K562 (cell line): ENCODE results near the gene NPAS2. TPM values are rescaled to one million over a fixed set of nuclear protein-coding genes. Genes with fewer than 3 reads are reported as not detected.
A peak's percentile ranks its signal among the peaks of the same experiment; 100 is the strongest.

Source experiments
- CTBP1 ChIP-seq: fragments of 450-650 bp; IDR thresholded peaks from 2 replicates; pipeline ENCODE4 v1.6.1; 2016; ENCODE audit warnings: borderline replicate concordance
- DIDO1 ChIP-seq: fragments of 450-650 bp; IDR thresholded peaks from 2 replicates; pipeline ENCODE4 v1.6.1; 2016; ENCODE audit warnings: low read depth, missing biosample characterization, missing genetic modification characterization
- ELF2 ChIP-seq: fragments of 250-450 bp; sonication (Bioruptor Pico); IDR thresholded peaks from 2 replicates; pipeline ENCODE4 v1.5.0; 2021; ENCODE audit warnings: mild to moderate bottlenecking
- EP400 ChIP-seq: fragments of 450-650 bp; IDR thresholded peaks from 2 replicates; pipeline ENCODE4 v1.6.1; 2017; ENCODE audit warnings: antibody characterized with exemption, mild to moderate bottlenecking, moderate library complexity
- KLF16 ChIP-seq: IDR thresholded peaks from 2 replicates; pipeline ENCODE4 v1.6.1; 2016; ENCODE audit warnings: antibody characterized with exemption
- MAZ ChIP-seq, 2 experiments: fragments of 450-650 bp in 1 of 2; sonication (generic) in 1 of 2; formaldehyde crosslinking; IDR thresholded peaks in 1 of 2; conservative IDR thresholded peaks in 1 of 2; 2 replicates each; pipeline versions ENCODE4 v1.4.0 to v1.5.0; 2020; ENCODE audit warnings: mild to moderate bottlenecking in 1 of 2, missing genetic modification reagents in 1 of 2
- MEF2A ChIP-seq: IDR thresholded peaks from 2 replicates; pipeline ENCODE4 v1.6.1; 2011; ENCODE audit warnings: low read depth, mild to moderate bottlenecking, low read length, moderate library complexity; ENCODE audit not compliant: control insufficient read depth
- MIER1 ChIP-seq: fragments of 450-650 bp; IDR thresholded peaks from 2 replicates; pipeline ENCODE4 v1.6.1; 2016; ENCODE audit warnings: antibody characterized with exemption, mild to moderate bottlenecking, low read depth
- TEAD4 ChIP-seq, 2 experiments: sonication (generic) in 1 of 2; formaldehyde crosslinking in 1 of 2; IDR thresholded peaks; 2 replicates each; pipeline versions ENCODE4 v1.6.1 to v1.8.0; 2012 to 2022; ENCODE audit warnings: borderline replicate concordance in 1 of 2, inconsistent platforms in 1 of 2, low read length in 1 of 2, mild to moderate bottlenecking in 1 of 2, missing genetic modification reagents in 1 of 2
- TGIF2 ChIP-seq: sonication (generic); formaldehyde crosslinking; IDR thresholded peaks from 2 replicates; pipeline ENCODE4 v1.8.1; 2022; ENCODE audit warnings: mild to moderate bottlenecking, missing genetic modification reagents, moderate library complexity
- ZNF140 ChIP-seq: fragments of 250-450 bp; sonication (Bioruptor Pico); IDR thresholded peaks from 2 replicates; pipeline ENCODE4 v1.8.0; 2021; ENCODE audit warnings: moderate library complexity, mild to moderate bottlenecking, inconsistent platforms
- ZNF699 ChIP-seq: fragments of 250-450 bp; sonication (Bioruptor Pico); IDR thresholded peaks from 2 replicates; pipeline ENCODE4 v1.8.0; 2021; ENCODE audit warnings: mild to moderate bottlenecking, moderate library complexity; ENCODE audit not compliant: insufficient replicate concordance
- polyA plus RNA-seq, 8 experiments: library from polyadenylated mRNA; depleted of rRNA in 4 of 8; stranded (reverse) in 5 of 8; unstranded in 3 of 8; fragments of >200 nt; fragmentation: Nextera tagmentation in 2 of 8; fragmentation: Illumina TruSeq in 1 of 8; extraction: Ambion mirVana in 2 of 8; extraction: Trizol in 1 of 8; gene quantifications; 2 replicates each; pipeline versions ENCODE4 v1.2.1 to v1.2.3, GENCODE V29; 2011 to 2014; ENCODE audit warnings: inconsistent platforms in 1 of 8, missing spikeins in 1 of 8
- total RNA-seq, 7 experiments: library from RNA; depleted of rRNA in 6 of 7; stranded (reverse); fragments of >200 nt in 6 of 7; fragmentation: Illumina TruSeq in 2 of 7; extraction: Trizol in 2 of 7; gene quantifications; 2 replicates each; pipeline versions ENCODE4 v1.2.1 to v1.2.3, GENCODE V29; 2011 to 2021; ENCODE audit warnings: low replicate concordance in 1 of 7
- TF ChIP-seq, protein P1 (sequence below): fragments of 250-450 bp; sonication (Bioruptor Pico); IDR thresholded peaks from 2 replicates; pipeline ENCODE4 v1.6.1; 2021; ENCODE audit warnings: mild to moderate bottlenecking
- TF ChIP-seq, protein P2 (sequence below): fragments of 250-450 bp; sonication (Bioruptor Pico); IDR thresholded peaks from 2 replicates; pipeline ENCODE4 v1.8.0; 2022; ENCODE audit warnings: moderate library complexity, mild to moderate bottlenecking, inconsistent platforms
- TF ChIP-seq, protein P3 (sequence below): fragments of 250-450 bp; sonication (Bioruptor Pico); IDR thresholded peaks from 2 replicates; pipeline ENCODE4 v1.8.0; 2022; ENCODE audit warnings: moderate library complexity, mild to moderate bottlenecking, inconsistent platforms
- TF ChIP-seq, protein P4 (sequence below): sonication (generic); formaldehyde crosslinking; IDR thresholded peaks from 2 replicates; pipeline ENCODE4 v1.8.0; 2022; ENCODE audit warnings: missing genetic modification reagents, mild to moderate bottlenecking, borderline replicate concordance
- TF ChIP-seq, protein P5 (sequence below): sonication (generic); formaldehyde crosslinking; IDR thresholded peaks from 2 replicates; pipeline ENCODE4 v1.8.0; 2022; ENCODE audit warnings: mild to moderate bottlenecking, missing genetic modification reagents

Gene NPAS2
- total and polyA plus RNA-seq, 9 of the 15 experiments (the other 6 are each of a cell fraction or from before 2014, with no cell fraction given) = 0.06 to 0.29 (median 0.07) TPM; not detected in 5

DNA sequence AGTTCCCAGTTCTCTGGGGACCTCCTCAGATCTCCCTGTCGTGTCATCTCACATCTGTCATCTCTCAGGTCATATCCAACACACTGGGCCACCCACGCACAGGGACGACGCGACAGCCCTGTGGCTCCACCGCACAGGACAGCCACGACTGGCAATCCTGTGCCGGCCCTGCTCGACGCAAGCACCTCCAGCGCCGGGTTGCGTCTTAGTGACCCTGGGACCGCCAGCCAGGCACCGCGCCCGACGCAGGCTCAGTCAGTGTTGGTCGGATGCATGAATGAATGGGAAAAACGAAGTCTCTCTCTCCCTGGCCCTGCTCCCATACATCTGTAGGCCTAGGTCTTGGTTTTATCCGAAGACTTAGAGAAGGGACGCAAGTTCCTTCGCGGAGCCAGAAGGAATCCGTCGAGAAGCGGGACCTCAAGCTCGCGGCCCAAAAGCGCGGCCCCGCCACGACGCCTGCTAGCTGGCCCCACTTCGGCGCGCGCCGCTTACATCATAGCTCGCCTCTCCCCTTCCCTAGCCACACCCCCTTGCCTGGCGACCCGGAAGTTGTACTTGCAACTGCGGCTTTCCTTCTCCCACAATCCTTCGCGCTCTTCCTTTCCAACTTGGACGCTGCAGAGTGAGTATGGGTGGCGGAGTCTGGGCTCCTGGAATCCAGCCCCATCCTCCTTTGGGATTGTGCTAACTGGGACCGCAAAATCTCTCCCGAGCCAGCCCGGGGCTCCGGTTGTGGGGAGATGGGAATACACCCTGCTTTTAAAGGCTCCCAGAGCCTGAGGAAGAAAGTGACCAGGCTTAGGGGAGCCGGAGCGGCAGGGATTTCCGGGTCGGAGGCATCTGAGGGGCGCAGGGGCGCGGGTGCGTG is 182.0 kb downstream of the NPAS2 start, which contains the start of gene RPL31 (continued):
- TF ChIP-seq ZNF699 (CRISPR knock-in tag) = no peak
- TF ChIP-seq, protein P1, sequence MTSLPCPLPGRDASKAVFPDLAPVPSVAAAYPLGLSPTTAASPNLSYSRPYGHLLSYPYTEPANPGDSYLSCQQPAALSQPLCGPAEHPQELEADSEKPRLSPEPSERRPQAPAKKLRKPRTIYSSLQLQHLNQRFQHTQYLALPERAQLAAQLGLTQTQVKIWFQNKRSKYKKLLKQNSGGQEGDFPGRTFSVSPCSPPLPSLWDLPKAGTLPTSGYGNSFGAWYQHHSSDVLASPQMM = no peak
- TF ChIP-seq, protein P2, sequence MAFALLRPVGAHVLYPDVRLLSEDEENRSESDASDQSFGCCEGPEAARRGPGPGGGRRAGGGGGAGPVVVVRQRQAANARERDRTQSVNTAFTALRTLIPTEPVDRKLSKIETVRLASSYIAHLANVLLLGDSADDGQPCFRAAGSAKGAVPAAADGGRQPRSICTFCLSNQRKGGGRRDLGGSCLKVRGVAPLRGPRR (CRISPR knock-in tag) = no peak
- TF ChIP-seq TGIF2 = peak; percentile 98
- 0 out of 2 replicates have a peak, but pooled peaks have one; percentile 19 for TF ChIP-seq MIER1
- TF ChIP-seq, protein P3, sequence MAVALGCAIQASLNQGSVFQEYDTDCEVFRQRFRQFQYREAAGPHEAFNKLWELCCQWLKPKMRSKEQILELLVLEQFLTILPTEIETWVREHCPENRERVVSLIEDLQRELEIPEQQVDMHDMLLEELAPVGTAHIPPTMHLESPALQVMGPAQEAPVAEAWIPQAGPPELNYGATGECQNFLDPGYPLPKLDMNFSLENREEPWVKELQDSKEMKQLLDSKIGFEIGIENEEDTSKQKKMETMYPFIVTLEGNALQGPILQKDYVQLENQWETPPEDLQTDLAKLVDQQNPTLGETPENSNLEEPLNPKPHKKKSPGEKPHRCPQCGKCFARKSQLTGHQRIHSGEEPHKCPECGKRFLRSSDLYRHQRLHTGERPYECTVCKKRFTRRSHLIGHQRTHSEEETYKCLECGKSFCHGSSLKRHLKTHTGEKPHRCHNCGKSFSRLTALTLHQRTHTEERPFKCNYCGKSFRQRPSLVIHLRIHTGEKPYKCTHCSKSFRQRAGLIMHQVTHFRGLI (CRISPR knock-in tag) = no peak
- no peak for TF ChIP-seq ZNF140 (CRISPR knock-in tag)
- TF ChIP-seq, protein P4, sequence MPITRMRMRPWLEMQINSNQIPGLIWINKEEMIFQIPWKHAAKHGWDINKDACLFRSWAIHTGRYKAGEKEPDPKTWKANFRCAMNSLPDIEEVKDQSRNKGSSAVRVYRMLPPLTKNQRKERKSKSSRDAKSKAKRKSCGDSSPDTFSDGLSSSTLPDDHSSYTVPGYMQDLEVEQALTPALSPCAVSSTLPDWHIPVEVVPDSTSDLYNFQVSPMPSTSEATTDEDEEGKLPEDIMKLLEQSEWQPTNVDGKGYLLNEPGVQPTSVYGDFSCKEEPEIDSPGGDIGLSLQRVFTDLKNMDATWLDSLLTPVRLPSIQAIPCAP (CRISPR knock-in tag) = peak; percentile 100
- peak; percentile 83 to 85 for TF ChIP-seq MAZ (CRISPR knock-in tag; conservative IDR thresholded peaks at IDR 0.05 in 1 of 2, IDR thresholded peaks at IDR 0.05 in 1 of 2)
- no peak for TF ChIP-seq DIDO1
- TF ChIP-seq ELF2 (CRISPR knock-in tag) = peak; percentile 84
- no peak for TF ChIP-seq MEF2A
- TF ChIP-seq TEAD4 (IDR thresholded peaks at IDR 0.05; ENCODE audit: low read length) = peak; percentile 47; the same call in 1 of the 2 replicates
- TF ChIP-seq TEAD4 (CRISPR knock-in tag; IDR thresholded peaks at IDR 0.05; ENCODE audit: borderline replicate concordance) = peak; percentile 100
- no peak for TF ChIP-seq KLF16
- TF ChIP-seq EP400 = peak; percentile 96
- TF ChIP-seq, protein P5, sequence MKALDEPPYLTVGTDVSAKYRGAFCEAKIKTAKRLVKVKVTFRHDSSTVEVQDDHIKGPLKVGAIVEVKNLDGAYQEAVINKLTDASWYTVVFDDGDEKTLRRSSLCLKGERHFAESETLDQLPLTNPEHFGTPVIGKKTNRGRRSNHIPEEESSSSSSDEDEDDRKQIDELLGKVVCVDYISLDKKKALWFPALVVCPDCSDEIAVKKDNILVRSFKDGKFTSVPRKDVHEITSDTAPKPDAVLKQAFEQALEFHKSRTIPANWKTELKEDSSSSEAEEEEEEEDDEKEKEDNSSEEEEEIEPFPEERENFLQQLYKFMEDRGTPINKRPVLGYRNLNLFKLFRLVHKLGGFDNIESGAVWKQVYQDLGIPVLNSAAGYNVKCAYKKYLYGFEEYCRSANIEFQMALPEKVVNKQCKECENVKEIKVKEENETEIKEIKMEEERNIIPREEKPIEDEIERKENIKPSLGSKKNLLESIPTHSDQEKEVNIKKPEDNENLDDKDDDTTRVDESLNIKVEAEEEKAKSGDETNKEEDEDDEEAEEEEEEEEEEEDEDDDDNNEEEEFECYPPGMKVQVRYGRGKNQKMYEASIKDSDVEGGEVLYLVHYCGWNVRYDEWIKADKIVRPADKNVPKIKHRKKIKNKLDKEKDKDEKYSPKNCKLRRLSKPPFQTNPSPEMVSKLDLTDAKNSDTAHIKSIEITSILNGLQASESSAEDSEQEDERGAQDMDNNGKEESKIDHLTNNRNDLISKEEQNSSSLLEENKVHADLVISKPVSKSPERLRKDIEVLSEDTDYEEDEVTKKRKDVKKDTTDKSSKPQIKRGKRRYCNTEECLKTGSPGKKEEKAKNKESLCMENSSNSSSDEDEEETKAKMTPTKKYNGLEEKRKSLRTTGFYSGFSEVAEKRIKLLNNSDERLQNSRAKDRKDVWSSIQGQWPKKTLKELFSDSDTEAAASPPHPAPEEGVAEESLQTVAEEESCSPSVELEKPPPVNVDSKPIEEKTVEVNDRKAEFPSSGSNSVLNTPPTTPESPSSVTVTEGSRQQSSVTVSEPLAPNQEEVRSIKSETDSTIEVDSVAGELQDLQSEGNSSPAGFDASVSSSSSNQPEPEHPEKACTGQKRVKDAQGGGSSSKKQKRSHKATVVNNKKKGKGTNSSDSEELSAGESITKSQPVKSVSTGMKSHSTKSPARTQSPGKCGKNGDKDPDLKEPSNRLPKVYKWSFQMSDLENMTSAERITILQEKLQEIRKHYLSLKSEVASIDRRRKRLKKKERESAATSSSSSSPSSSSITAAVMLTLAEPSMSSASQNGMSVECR (CRISPR knock-in tag) = peak; percentile 99
- 0 out of 2 replicates have a peak, but pooled peaks have one; percentile 63 for TF ChIP-seq CTBP1
